IMR-90 (cell line): Measurements from ENCODE around the gene METTL8.

ENCODE experiments used
- CEBPB ChIP-seq: IDR thresholded peaks from 2 replicates; pipeline ENCODE4 v1.6.1; 2012; ENCODE audit warnings: low read depth, low read length, improper control_type of control experiment
- CHD1 ChIP-seq: IDR thresholded peaks from 2 replicates; pipeline ENCODE4 v1.6.1; 2012; ENCODE audit warnings: low read depth, low read length, improper control_type of control experiment
- FOS ChIP-seq: fragments of 150-350 bp; IDR thresholded peaks from 2 replicates; pipeline ENCODE4 v1.6.1; 2016; ENCODE audit warnings: low read depth, low read length
- MAZ ChIP-seq: IDR thresholded peaks from 2 replicates; pipeline ENCODE4 v1.6.1; 2012; ENCODE audit warnings: low read depth, mild to moderate bottlenecking, low read length, improper control_type of control experiment, moderate library complexity, borderline replicate concordance
- POLR2A ChIP-seq: IDR thresholded peaks from 2 replicates; pipeline ENCODE4 v1.6.1; 2012; ENCODE audit warnings: mild to moderate bottlenecking, low read depth, low read length
- RAD21 ChIP-seq: IDR thresholded peaks from 2 replicates; pipeline ENCODE4 v1.6.1; 2012; ENCODE audit warnings: low read length, improper control_type of control experiment
- RCOR1 ChIP-seq: IDR thresholded peaks from 2 replicates; pipeline ENCODE4 v1.6.1; 2012; ENCODE audit warnings: mild to moderate bottlenecking, low read length, improper control_type of control experiment; ENCODE audit not compliant: insufficient replicate concordance
- SMC3 ChIP-seq: fragments of 150-350 bp; IDR thresholded peaks from 2 replicates; pipeline ENCODE4 v1.6.1; 2016; ENCODE audit warnings: low read depth, mild to moderate bottlenecking, antibody characterized with exemption, low read length, moderate library complexity
- TF ChIP-seq, protein P1 (sequence below): conservative IDR thresholded peaks from 2 replicates; pipeline ENCODE4 v1.5.1; 2012; ENCODE audit warnings: mild to moderate bottlenecking, low read depth, low read length, improper control_type of control experiment
- TF ChIP-seq, protein P2 (sequence below): fragments of 150-350 bp; IDR thresholded peaks from 2 replicates; pipeline ENCODE4 v1.6.1; 2016; ENCODE audit warnings: low read depth, mild to moderate bottlenecking, low read length, moderate library complexity, borderline replicate concordance
- TF ChIP-seq, protein P3 (sequence below): fragments of 150-350 bp; IDR thresholded peaks from 2 replicates; pipeline ENCODE4 v1.6.1; 2017; ENCODE audit warnings: mild to moderate bottlenecking, antibody characterized with exemption, low read length, low read depth

DNA sequence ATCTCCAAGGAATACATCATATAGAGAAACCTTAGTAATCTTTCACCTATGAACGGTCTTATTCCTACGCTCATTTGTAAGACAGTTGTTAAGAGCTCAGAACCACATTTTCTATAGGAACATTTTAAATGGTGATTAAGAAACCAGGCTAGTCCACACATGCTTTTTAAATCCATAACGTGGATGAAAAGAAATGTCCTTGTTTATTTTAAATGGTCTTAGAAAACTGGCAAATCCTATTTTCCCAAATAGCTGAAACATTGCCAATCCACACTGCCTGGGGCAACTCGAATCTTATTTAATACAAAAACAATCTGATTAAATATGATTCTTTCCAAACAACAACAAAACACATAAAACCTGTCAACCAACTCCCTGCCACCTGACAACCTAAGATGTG is 23.7 kb downstream of the METTL8 start:
- TF ChIP-seq, protein P1, sequence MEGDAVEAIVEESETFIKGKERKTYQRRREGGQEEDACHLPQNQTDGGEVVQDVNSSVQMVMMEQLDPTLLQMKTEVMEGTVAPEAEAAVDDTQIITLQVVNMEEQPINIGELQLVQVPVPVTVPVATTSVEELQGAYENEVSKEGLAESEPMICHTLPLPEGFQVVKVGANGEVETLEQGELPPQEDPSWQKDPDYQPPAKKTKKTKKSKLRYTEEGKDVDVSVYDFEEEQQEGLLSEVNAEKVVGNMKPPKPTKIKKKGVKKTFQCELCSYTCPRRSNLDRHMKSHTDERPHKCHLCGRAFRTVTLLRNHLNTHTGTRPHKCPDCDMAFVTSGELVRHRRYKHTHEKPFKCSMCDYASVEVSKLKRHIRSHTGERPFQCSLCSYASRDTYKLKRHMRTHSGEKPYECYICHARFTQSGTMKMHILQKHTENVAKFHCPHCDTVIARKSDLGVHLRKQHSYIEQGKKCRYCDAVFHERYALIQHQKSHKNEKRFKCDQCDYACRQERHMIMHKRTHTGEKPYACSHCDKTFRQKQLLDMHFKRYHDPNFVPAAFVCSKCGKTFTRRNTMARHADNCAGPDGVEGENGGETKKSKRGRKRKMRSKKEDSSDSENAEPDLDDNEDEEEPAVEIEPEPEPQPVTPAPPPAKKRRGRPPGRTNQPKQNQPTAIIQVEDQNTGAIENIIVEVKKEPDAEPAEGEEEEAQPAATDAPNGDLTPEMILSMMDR = no peak
- no peak for TF ChIP-seq POLR2A
- no peak for TF ChIP-seq CEBPB
- TF ChIP-seq, protein P2, sequence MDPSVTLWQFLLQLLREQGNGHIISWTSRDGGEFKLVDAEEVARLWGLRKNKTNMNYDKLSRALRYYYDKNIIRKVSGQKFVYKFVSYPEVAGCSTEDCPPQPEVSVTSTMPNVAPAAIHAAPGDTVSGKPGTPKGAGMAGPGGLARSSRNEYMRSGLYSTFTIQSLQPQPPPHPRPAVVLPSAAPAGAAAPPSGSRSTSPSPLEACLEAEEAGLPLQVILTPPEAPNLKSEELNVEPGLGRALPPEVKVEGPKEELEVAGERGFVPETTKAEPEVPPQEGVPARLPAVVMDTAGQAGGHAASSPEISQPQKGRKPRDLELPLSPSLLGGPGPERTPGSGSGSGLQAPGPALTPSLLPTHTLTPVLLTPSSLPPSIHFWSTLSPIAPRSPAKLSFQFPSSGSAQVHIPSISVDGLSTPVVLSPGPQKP = no peak
- TF ChIP-seq RCOR1 = no peak
- no peak for TF ChIP-seq SMC3
- TF ChIP-seq, protein P3, sequence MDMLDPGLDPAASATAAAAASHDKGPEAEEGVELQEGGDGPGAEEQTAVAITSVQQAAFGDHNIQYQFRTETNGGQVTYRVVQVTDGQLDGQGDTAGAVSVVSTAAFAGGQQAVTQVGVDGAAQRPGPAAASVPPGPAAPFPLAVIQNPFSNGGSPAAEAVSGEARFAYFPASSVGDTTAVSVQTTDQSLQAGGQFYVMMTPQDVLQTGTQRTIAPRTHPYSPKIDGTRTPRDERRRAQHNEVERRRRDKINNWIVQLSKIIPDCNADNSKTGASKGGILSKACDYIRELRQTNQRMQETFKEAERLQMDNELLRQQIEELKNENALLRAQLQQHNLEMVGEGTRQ = no peak
- no peak for TF ChIP-seq CHD1
- no peak for TF ChIP-seq MAZ
- no peak for TF ChIP-seq FOS
- no peak for TF ChIP-seq RAD21
